Chondrocyte (in vitro differentiated cells): Measurements from ENCODE around the gene GTF2I. TPM values are rescaled to one million over a fixed set of nuclear protein-coding genes. Genes with fewer than 3 reads are reported as not detected.
"Not testable (repeated sequence)": the region's sequence is repeated elsewhere in the genome, so short reads cannot be mapped to it uniquely, and the experiment has no call there.

ENCODE experiments used
- DNase-seq: peaks from one replicate; pipeline ENCODE4 v3.0.0; 2021; ENCODE audit warnings: mixed read lengths, low spot score
- H3K27ac Mint-ChIP-seq: one replicate; pipeline ENCODE4 v1.8.0; 2021; ENCODE audit warnings: mild to moderate bottlenecking, moderate library complexity, mixed read lengths; ENCODE audit not compliant: unreplicated experiment
- H3K27me3 Mint-ChIP-seq: 2 replicates; pipeline ENCODE4 v1.8.0; 2021; ENCODE audit warnings: low read depth, mixed read lengths
- H3K36me3 Mint-ChIP-seq: 2 replicates; pipeline ENCODE4 v1.8.0; 2021; ENCODE audit warnings: low read depth, mixed read lengths
- H3K4me1 Mint-ChIP-seq: 2 replicates; pipeline ENCODE4 v1.8.0; 2021; ENCODE audit warnings: low read depth, mild to moderate bottlenecking, mixed read lengths
- H3K4me3 Mint-ChIP-seq: one replicate; pipeline ENCODE4 v1.8.0; 2021; ENCODE audit warnings: mild to moderate bottlenecking, moderate library complexity, mixed read lengths; ENCODE audit not compliant: unreplicated experiment
- H3K9me3 Mint-ChIP-seq: 2 replicates; pipeline ENCODE4 v1.8.0; 2021; ENCODE audit warnings: low read depth, mixed read lengths
- total RNA-seq: library from RNA; stranded (reverse); gene quantifications from 3 replicates; pipeline ENCODE4 v1.2.1, GENCODE V29; 2021

Gene GTF2I
- total RNA-seq, 1 donor from 2014 or later, result 157 TPM

DNA sequence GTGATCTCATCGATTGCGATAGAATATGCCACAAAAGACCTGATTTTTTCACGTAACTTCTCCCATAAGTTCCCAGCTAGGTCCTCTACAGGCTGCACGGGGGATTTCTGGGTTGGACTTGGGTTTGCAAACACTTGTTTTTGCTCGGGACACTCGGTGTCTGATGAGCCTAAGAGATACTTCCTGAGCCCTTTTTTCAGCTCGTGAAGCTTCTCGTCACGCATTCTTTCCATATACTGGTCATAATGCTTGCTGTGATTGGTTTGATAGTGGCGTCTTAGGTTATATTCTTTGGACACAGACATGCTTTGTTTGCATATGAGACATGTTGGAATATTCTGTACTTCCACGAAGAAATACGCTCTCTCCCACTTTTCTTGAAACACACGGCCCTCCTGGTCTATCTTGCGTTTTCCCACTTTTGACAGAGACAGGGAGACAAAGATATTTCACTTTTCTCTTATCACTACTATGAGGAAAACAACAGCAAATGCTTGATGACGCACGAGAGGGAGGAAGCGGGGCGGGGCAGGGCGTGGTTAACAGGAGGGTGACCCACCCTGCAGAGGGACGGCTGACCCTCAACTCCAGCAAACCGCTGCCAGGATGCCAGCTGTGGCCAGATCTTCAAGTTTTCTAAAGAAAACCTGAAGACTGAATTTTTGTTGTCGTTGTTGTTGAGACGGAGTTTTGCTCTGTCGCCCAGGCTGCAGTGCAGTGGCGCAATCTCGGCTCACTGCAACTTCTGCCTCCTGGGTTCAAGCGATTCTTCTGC lies 140.5 kb downstream of the GTF2I start:
- not testable (repeated sequence) for H3K27me3 Mint-ChIP-seq, H3K36me3 Mint-ChIP-seq, H3K4me3 Mint-ChIP-seq, H3K4me1 Mint-ChIP-seq, DNase-seq, H3K9me3 Mint-ChIP-seq, H3K27ac Mint-ChIP-seq

DNA sequence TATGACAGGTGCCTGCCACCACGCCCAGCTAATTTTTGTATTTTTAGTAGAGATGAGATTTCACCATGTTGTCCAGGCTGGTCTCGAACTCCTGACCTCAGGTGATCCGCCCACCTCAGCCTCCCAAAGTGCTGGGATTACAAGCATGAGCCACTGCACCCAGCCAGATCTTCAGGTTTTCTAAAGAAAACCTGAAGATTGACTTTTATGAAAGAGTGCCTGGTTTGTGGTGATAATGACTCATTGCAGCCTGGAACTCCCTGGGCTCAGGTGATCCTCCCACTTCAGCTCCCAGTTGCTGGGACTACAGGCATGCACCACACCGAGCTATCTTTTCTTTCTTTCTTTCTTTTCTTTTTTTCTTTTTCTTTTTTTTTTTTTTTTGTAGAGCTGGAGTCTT lies 141.1 kb downstream of the GTF2I start:
- not testable (repeated sequence) for H3K27me3 Mint-ChIP-seq, DNase-seq, H3K27ac Mint-ChIP-seq, H3K9me3 Mint-ChIP-seq, H3K36me3 Mint-ChIP-seq, H3K4me3 Mint-ChIP-seq, H3K4me1 Mint-ChIP-seq

Other genes starting within 250 kb of the GTF2I start
- gene GTF2IRD1, start 203.8 kb upstream of the GTF2I start, total RNA-seq, result 32.4 to 48.5 TPM (median 46.5 TPM) in 3 replicates
- gene NCF1, start 116.3 kb downstream of the GTF2I start, total RNA-seq, result not detected in 3 replicates
- 14.5 to 16.2 TPM (median 15.1 TPM) in 3 replicates for gene GTF2IRD2, start 193.9 kb downstream of the GTF2I start, total RNA-seq